Ramos (cell line): Measurements from ENCODE around the gene PLA2R1.

ENCODE experiments used
- in situ Hi-C: fragments of 300-500 bp; cut with MboI; formaldehyde crosslinking; loops from one replicate; pipeline ENCODE4 v1.14.3; 2022; ENCODE audit warnings: low sequenced_read_pairs; ENCODE audit not compliant: unreplicated experiment

PLA2R1 gene

GRCh38 chr2:160062292-160063005 lies at the start of gene PLA2R1:
Gene PLA2R1 (minus strand): TSS chr2:160062615. CDS start chr2:160062403, 212 bp downstream.
- in situ Hi-C loops = no loop called here

GRCh38 chr2:160110674-160111239 lies 48.3 kb upstream of the PLA2R1 start:
- in situ Hi-C loops = loop anchor here (25.0 kb wide), 1 partner anchor 877 kb away; no protein-coding TSS in a partner anchor

GRCh38 chr2:160109939-160110673 lies 47.7 kb upstream of the PLA2R1 start:
- in situ Hi-C loops = loop anchor here (25.0 kb wide), 1 partner anchor 877 kb away; no protein-coding TSS in a partner anchor

- in situ Hi-C loops = loop anchor here (25.0 kb wide), 1 partner anchor 878 kb away; no protein-coding TSS in a partner anchor
Observed at GRCh38 chr2:160109243-160109642, 46.8 kb upstream of the PLA2R1 start.

GRCh38 chr2:160108646-160109045 lies 46.2 kb upstream of the PLA2R1 start:
- in situ Hi-C loops = loop anchor here (25.0 kb wide), 1 partner anchor 879 kb away; no protein-coding TSS in a partner anchor

- in situ Hi-C loops = loop anchor here (25.0 kb wide), 1 partner anchor 882 kb away; no protein-coding TSS in a partner anchor
Observed at GRCh38 chr2:160105366-160105765, 43.0 kb upstream of the PLA2R1 start.

- in situ Hi-C loops = loop anchor here (25.0 kb wide), 1 partner anchor 883 kb away; no protein-coding TSS in a partner anchor
Observed at GRCh38 chr2:160104115-160104514, 41.7 kb upstream of the PLA2R1 start.

GRCh38 chr2:160097326-160097725 lies 34.9 kb upstream of the PLA2R1 start:
- in situ Hi-C loops = no loop called here

GRCh38 chr2:160096409-160096808 lies 34.0 kb upstream of the PLA2R1 start:
- in situ Hi-C loops = no loop called here

- in situ Hi-C loops = no loop called here
Observed at GRCh38 chr2:160092445-160092844, 30.0 kb upstream of the PLA2R1 start.

GRCh38 chr2:160091381-160091780 lies 29.0 kb upstream of the PLA2R1 start:
- in situ Hi-C loops = no loop called here

- in situ Hi-C loops = no loop called here
Observed at GRCh38 chr2:160087854-160088745, 25.7 kb upstream of the PLA2R1 start.

- in situ Hi-C loops = no loop called here
Observed at GRCh38 chr2:160085662-160086061, 23.2 kb upstream of the PLA2R1 start.

- in situ Hi-C loops = no loop called here
Observed at GRCh38 chr2:160077912-160078810, 15.7 kb upstream of the PLA2R1 start.

- in situ Hi-C loops = no loop called here
Observed at GRCh38 chr2:160076914-160077313, 14.5 kb upstream of the PLA2R1 start.

GRCh38 chr2:160076241-160076640 lies 13.8 kb upstream of the PLA2R1 start:
- in situ Hi-C loops = no loop called here

GRCh38 chr2:160075171-160075570 lies 12.8 kb upstream of the PLA2R1 start:
- in situ Hi-C loops = no loop called here

- in situ Hi-C loops = no loop called here
Observed at GRCh38 chr2:160073284-160073888, 11.0 kb upstream of the PLA2R1 start.
